IMR-90 (cell line): ENCODE data around the gene DIAPH2. TPM values are rescaled to one million over a fixed set of nuclear protein-coding genes. Genes with fewer than 3 reads are reported as not detected.

Experiments
- ATAC-seq: fragments of 200-7000 bp; cut with Tn5 transposase; 2 replicates; pipeline ENCODE4 v1.9.1; 2020; ENCODE audit warnings: low read depth, mild to moderate bottlenecking, moderate library complexity
- BruUV-seq: library from RNA; stranded (reverse); fragments of 400-500 nt; replicated peaks from 2 replicates; lab custom pipeline; 2021; lab: Mats Ljungman, UMichigan
- CTCF ChIA-PET: fragments of 300-600 bp; formaldehyde crosslinking; extraction: SDS; loops from one replicate; lab custom pipeline; 2021; ENCODE audit warnings: antibody characterized with exemption; lab: Yijun Ruan, JAX
- POLR2A ChIA-PET: fragments of 300-600 bp; sonication (Branson Sonifier 250); formaldehyde crosslinking; loops from one replicate; lab custom pipeline; 2022; ENCODE audit warnings: antibody characterized with exemption; ENCODE audit not compliant: unreplicated experiment; lab: Charles Lee
- DNase-seq: peaks from one replicate; pipeline ENCODE4 v3.0.0; 2013
- H2AFZ ChIP-seq: replicated peaks from 2 replicates; pipeline ENCODE3; 2013; ENCODE audit warnings: low read length, mild to moderate bottlenecking; ENCODE audit not compliant: poor library complexity
- H2AK5ac ChIP-seq: 2 replicates; pipeline ENCODE4 v1.6.1; 2013; ENCODE audit warnings: low read depth, low read length, inconsistent platforms
- H2AK9ac ChIP-seq: replicated peaks from 2 replicates; pipeline ENCODE3; 2013; ENCODE audit warnings: mild to moderate bottlenecking, low read depth, low read length, moderate library complexity; ENCODE audit not compliant: poor library complexity
- H2BK120ac ChIP-seq: 2 replicates; pipeline ENCODE4 v1.6.1; 2013; ENCODE audit warnings: low read depth, low read length, inconsistent platforms
- H2BK15ac ChIP-seq: 3 replicates; pipeline ENCODE4 v1.6.1; 2013; ENCODE audit warnings: low read depth, low read length, inconsistent platforms
- H2BK20ac ChIP-seq: 2 replicates; pipeline ENCODE4 v1.6.1; 2013; ENCODE audit warnings: low read depth, mild to moderate bottlenecking, inconsistent platforms, low read length, moderate library complexity
- H2BK5ac ChIP-seq: 2 replicates; pipeline ENCODE4 v1.6.1; 2013; ENCODE audit warnings: mild to moderate bottlenecking, low read depth, low read length, inconsistent platforms; ENCODE audit not compliant: poor library complexity, severe bottlenecking
- H3K14ac ChIP-seq: replicated peaks from 2 replicates; pipeline ENCODE4 v1.6.1; 2013; ENCODE audit warnings: low read depth, low read length, inconsistent platforms
- H3K18ac ChIP-seq: 2 replicates; pipeline ENCODE4 v1.6.1; 2013; ENCODE audit warnings: low read depth, low read length, control low read depth
- H3K23ac ChIP-seq: 2 replicates; pipeline ENCODE4 v1.6.1; 2013; ENCODE audit warnings: low read depth, low read length, inconsistent platforms
- H3K27ac ChIP-seq: 2 replicates; pipeline ENCODE4 v1.5.1; 2013; ENCODE audit warnings: mild to moderate bottlenecking, control low read depth, low read length; ENCODE audit not compliant: insufficient read depth
- H3K27me3 ChIP-seq: 2 replicates; pipeline ENCODE4 v1.6.1; 2013; ENCODE audit warnings: low read length; ENCODE audit not compliant: control insufficient read depth, insufficient read depth
- H3K36me3 ChIP-seq: 2 replicates; pipeline ENCODE4 v1.6.1; 2013; ENCODE audit warnings: low read length, mixed read lengths; ENCODE audit not compliant: control insufficient read depth, insufficient read depth
- H3K4ac ChIP-seq: 2 replicates; pipeline ENCODE4 v1.6.1; 2013; ENCODE audit warnings: low read depth, low read length, inconsistent platforms
- H3K4me1 ChIP-seq: 2 replicates; pipeline ENCODE4 v1.6.1; 2013; ENCODE audit warnings: low read length, mixed read lengths; ENCODE audit not compliant: control insufficient read depth, insufficient read depth
- H3K4me2 ChIP-seq: 2 replicates; pipeline ENCODE4 v1.6.1; 2013; ENCODE audit warnings: low read depth, mild to moderate bottlenecking, control low read depth, low read length, moderate library complexity
- H3K4me3 ChIP-seq: 2 replicates; pipeline ENCODE4 v1.5.1; 2013; ENCODE audit warnings: low read depth, mild to moderate bottlenecking, control low read depth, low read length, moderate library complexity; ENCODE audit not compliant: insufficient read depth
- H3K56ac ChIP-seq: 2 replicates; pipeline ENCODE4 v1.6.1; 2013; ENCODE audit warnings: low read length, inconsistent platforms; ENCODE audit not compliant: insufficient read depth; ENCODE audit errors: extremely low read depth
- H3K79me1 ChIP-seq, 2 experiments: 2 replicates each; pipeline ENCODE4 v1.6.1; 2013; ENCODE audit warnings: low read length in 2 of 2, inconsistent platforms in 1 of 2, low read depth in 1 of 2
- H3K9ac ChIP-seq: 2 replicates; pipeline ENCODE4 v1.6.1; 2013; ENCODE audit warnings: low read depth, low read length, control low read depth
- H3K9me1 ChIP-seq: 2 replicates; pipeline ENCODE4 v1.6.1; 2013; ENCODE audit warnings: low read length, inconsistent platforms; ENCODE audit not compliant: insufficient read depth
- H3K9me3 ChIP-seq: 2 replicates; pipeline ENCODE4 v1.6.1; 2013; ENCODE audit warnings: low read length; ENCODE audit not compliant: control insufficient read depth, insufficient read depth
- H4K20me1 ChIP-seq: 2 replicates; pipeline ENCODE4 v1.6.1; 2013; ENCODE audit warnings: low read length, inconsistent platforms; ENCODE audit not compliant: insufficient read depth
- H4K5ac ChIP-seq: 2 replicates; pipeline ENCODE4 v1.6.1; 2013; ENCODE audit warnings: mild to moderate bottlenecking, low read depth, low read length, control low read depth
- H4K8ac ChIP-seq, 2 experiments: 2 replicates each; pipeline ENCODE4 v1.6.1; 2013; ENCODE audit warnings: low read depth in 2 of 2, low read length in 2 of 2, control low read depth in 1 of 2, inconsistent platforms in 1 of 2
- H4K91ac ChIP-seq: 2 replicates; pipeline ENCODE4 v1.6.1; 2013; ENCODE audit warnings: low read depth, low read length, inconsistent platforms; ENCODE audit not compliant: insufficient read depth
- MAFK ChIP-seq: IDR thresholded peaks from 2 replicates; pipeline ENCODE4 v1.6.1; 2012; ENCODE audit warnings: low read depth, low read length, improper control_type of control experiment
- RFX5 ChIP-seq: IDR thresholded peaks from 2 replicates; pipeline ENCODE4 v1.8.0; 2012; ENCODE audit warnings: low read depth, mild to moderate bottlenecking, low read length, moderate library complexity
- WGBS, 2 experiments: methylation state at CpG; one replicate each; pipeline versions ENCODE4 v1.1.5 to v1.1.7; 2013; ENCODE audit warnings: missing lambda C conversion rate in 2 of 2; ENCODE audit not compliant: insufficient read length in 1 of 2; ENCODE audit errors: extremely low coverage in 2 of 2; 5-methylcytosine and 5-hydroxymethylcytosine counted together
- dilution Hi-C: fragments of 300-500 bp; cut with HindIII; formaldehyde crosslinking; loops from one replicate; pipeline ENCODE4 v1.14.3; 2018; ENCODE audit warnings: low sequenced_read_pairs; ENCODE audit not compliant: unreplicated experiment
- in situ Hi-C: fragments of 300-500 bp; cut with MboI; formaldehyde crosslinking; loops from 3 replicates; pipeline ENCODE4 v1.14.3; 2019; ENCODE audit warnings: low sequenced_read_pairs, inconsistent platforms, mixed read lengths
- intact Hi-C: fragments of 100-400 bp; cut with micrococcal nuclease; formaldehyde crosslinking; loops from 2 replicates; pipeline ENCODE4 v1.10.0; 2022
- polyA plus RNA-seq, 3 experiments: library from polyadenylated mRNA; depleted of rRNA; stranded (reverse); fragments of >200 nt; gene quantifications; 2 replicates each; pipeline ENCODE4 v1.2.3, GENCODE V29; 2012; ENCODE audit warnings: low replicate concordance in 1 of 3
- total RNA-seq: library from RNA; depleted of rRNA; stranded (reverse); fragments of >200 nt; gene quantifications from 2 replicates; pipeline ENCODE4 v1.2.3, GENCODE V29; 2012
- TF ChIP-seq, protein P1 (sequence below): fragments of 150-350 bp; IDR thresholded peaks from 2 replicates; pipeline ENCODE4 v1.6.1; 2016; ENCODE audit warnings: low read depth, mild to moderate bottlenecking, low read length, moderate library complexity, borderline replicate concordance

The DIAPH2 gene
- total and polyA plus RNA-seq, 2 of the 4 experiments (the other 2 are of a cell fraction) = 3.6 to 19.9 TPM

DNA sequence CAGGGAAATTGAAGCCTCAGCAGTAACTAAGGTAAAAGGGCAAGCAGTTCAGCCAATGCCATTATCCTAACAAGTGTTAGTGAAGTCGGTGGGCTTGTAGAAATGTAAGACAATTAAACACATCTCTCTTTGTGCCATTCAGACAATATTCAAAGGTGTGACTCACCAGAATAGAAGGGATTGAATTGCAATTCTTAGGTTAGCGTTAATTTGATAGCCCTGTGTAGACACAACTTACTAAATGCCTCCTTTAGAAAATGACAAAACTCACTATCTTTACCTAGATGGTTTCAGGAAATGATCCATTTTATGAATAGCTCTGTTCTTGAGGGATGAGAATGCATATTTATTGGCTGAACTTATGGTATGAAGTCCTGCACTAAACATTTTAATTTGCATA is 234.2 kb downstream of the DIAPH2 start:
- intact Hi-C loops = no loop called here
- in situ Hi-C loops = no loop called here
- Histone ChIP-seq H3K9ac (no peak overlapping the region), H3K36me3 (no peaks in the 10 kb centered on the region), H3K4me1 (no peaks in the 10 kb centered on the region), H3K9me3 (no peaks in the 10 kb centered on the region), H3K4ac (no peak overlapping the region), H3K18ac (no peak overlapping the region), H3K4me2 (no peak overlapping the region), H3K9me1 (no peaks in the 10 kb centered on the region), H2BK20ac (no peak overlapping the region), H3K56ac (no peak overlapping the region), H4K91ac (no peak overlapping the region), H3K14ac (no peak overlapping the region), H3K23ac (no peak overlapping the region), H3K4me3 (no peak overlapping the region), H3K27ac (no peak overlapping the region), H2AK9ac (no peak overlapping the region), H2AK5ac (no peak overlapping the region), H2BK120ac (no peak overlapping the region), H4K8ac (no peak overlapping the region), H2AFZ (no peak overlapping the region), H2BK15ac (no peak overlapping the region), H4K20me1 (no peaks in the 10 kb centered on the region), H2BK5ac (no peak overlapping the region), H4K5ac (no peak overlapping the region), H3K79me1 (no peaks in the 10 kb centered on the region), H3K27me3 (no peaks in the 10 kb centered on the region)
- dilution Hi-C loops = no loop called here
- ChIA-PET CTCF (no interaction called here), POLR2A (no interaction called here)
- WGBS, 2 experiments = no CpG with 5 or more reads among the region's 2 CpGs
- no TSS peak for BruUV-seq
- DNase-seq (no peak), ATAC-seq (no peak)
- TF ChIP-seq MAFK = no peak
- no peak for TF ChIP-seq RFX5
- TF ChIP-seq, protein P1, sequence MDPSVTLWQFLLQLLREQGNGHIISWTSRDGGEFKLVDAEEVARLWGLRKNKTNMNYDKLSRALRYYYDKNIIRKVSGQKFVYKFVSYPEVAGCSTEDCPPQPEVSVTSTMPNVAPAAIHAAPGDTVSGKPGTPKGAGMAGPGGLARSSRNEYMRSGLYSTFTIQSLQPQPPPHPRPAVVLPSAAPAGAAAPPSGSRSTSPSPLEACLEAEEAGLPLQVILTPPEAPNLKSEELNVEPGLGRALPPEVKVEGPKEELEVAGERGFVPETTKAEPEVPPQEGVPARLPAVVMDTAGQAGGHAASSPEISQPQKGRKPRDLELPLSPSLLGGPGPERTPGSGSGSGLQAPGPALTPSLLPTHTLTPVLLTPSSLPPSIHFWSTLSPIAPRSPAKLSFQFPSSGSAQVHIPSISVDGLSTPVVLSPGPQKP = no peak
